ENCODE results near the gene AEBP2.
"Not testable (repeated sequence)": the region's sequence is repeated elsewhere in the genome, so short reads cannot be mapped to it uniquely, and the experiment has no call there.

The AEBP2 gene

GRCh38 chr12:19507823-19508222, 68.5 kb downstream of the AEBP2 start:
- no peak for DNase-seq (ENCODE audit: low read depth)

GRCh38 chr12:19510461-19510860, 71.2 kb downstream of the AEBP2 start:
- no peak for DNase-seq (ENCODE audit: low read depth)

GRCh38 chr12:19515179-19515578, 75.9 kb downstream of the AEBP2 start:
- DNase-seq (ENCODE audit: low read depth) = no peak

GRCh38 chr12:19517583-19517982, 78.3 kb downstream of the AEBP2 start:
- no peak for DNase-seq (ENCODE audit: low read depth)

- no peak for DNase-seq (ENCODE audit: low read depth)
Measured at GRCh38 chr12:19518209-19518608, 78.9 kb downstream of the AEBP2 start.

GRCh38 chr12:19520646-19521415, 81.5 kb downstream of the AEBP2 start:
- DNase-seq (ENCODE audit: low read depth) = no peak

GRCh38 chr12:19525274-19525673, 86.0 kb downstream of the AEBP2 start:
- DNase-seq (ENCODE audit: low read depth) = no peak

GRCh38 chr12:19527866-19528265, 88.6 kb downstream of the AEBP2 start:
- DNase-seq (ENCODE audit: low read depth) = no peak

GRCh38 chr12:19528750-19529149, 89.5 kb downstream of the AEBP2 start:
- no peak for DNase-seq (ENCODE audit: low read depth)

GRCh38 chr12:19529951-19530636, 90.8 kb downstream of the AEBP2 start:
- DNase-seq (ENCODE audit: low read depth) = no peak

GRCh38 chr12:19530637-19531023, 91.3 kb downstream of the AEBP2 start:
- no peak for DNase-seq (ENCODE audit: low read depth)

- no peak for DNase-seq (ENCODE audit: low read depth)
Measured at GRCh38 chr12:19533567-19533966, 94.3 kb downstream of the AEBP2 start.

GRCh38 chr12:19539071-19539470, 99.8 kb downstream of the AEBP2 start:
- DNase-seq (ENCODE audit: low read depth) = no peak

- no peak for DNase-seq (ENCODE audit: low read depth)
Measured at GRCh38 chr12:19539836-19540235, 100.5 kb downstream of the AEBP2 start.

GRCh38 chr12:19542606-19543005, 103.3 kb downstream of the AEBP2 start:
- DNase-seq (ENCODE audit: low read depth) = no peak

GRCh38 chr12:19544353-19544752, 105.1 kb downstream of the AEBP2 start:
- no peak for DNase-seq (ENCODE audit: low read depth)

GRCh38 chr12:19545301-19545700, 106.0 kb downstream of the AEBP2 start:
- DNase-seq (ENCODE audit: low read depth) = no peak

GRCh38 chr12:19546027-19546426, 106.7 kb downstream of the AEBP2 start:
- no peak for DNase-seq (ENCODE audit: low read depth)

- DNase-seq (ENCODE audit: low read depth) = no peak
Measured at GRCh38 chr12:19546611-19547162, 107.4 kb downstream of the AEBP2 start.

GRCh38 chr12:19547271-19547671, 108.0 kb downstream of the AEBP2 start:
- no peak for DNase-seq (ENCODE audit: low read depth)

- no peak for DNase-seq (ENCODE audit: low read depth)
Measured at GRCh38 chr12:19548834-19549233, 109.5 kb downstream of the AEBP2 start.

GRCh38 chr12:19550626-19551025, 111.3 kb downstream of the AEBP2 start:
- no peak for DNase-seq (ENCODE audit: low read depth)

GRCh38 chr12:19552441-19553097, 113.3 kb downstream of the AEBP2 start:
- DNase-seq (ENCODE audit: low read depth) = not testable (repeated sequence)
